Measurements from ENCODE around the gene MUC4. TPM values are rescaled to one million over a fixed set of nuclear protein-coding genes. Genes with fewer than 3 reads are reported as not detected.

The MUC4 gene
- polyA plus RNA-seq, 1 donor from 2014 or later: not detected

GRCh38 chr3:195766671-195767070, 45.1 kb downstream of the MUC4 start:
- H2AFZ ChIP-seq (ENCODE audit: low read depth, low read length): no peak overlapping the region
- H3K9me2 ChIP-seq (ENCODE audit: insufficient read depth, low read length): no peaks in the 10 kb centered on the region
- no peak overlapping the region for H3K4me2 ChIP-seq (ENCODE audit: low read length)
- H3K9me3 ChIP-seq (ENCODE audit: low read length): no peaks in the 10 kb centered on the region
- no peaks in the 10 kb centered on the region for H3K36me3 ChIP-seq (ENCODE audit: insufficient read depth, low read length)
- H3K27me3 ChIP-seq (ENCODE audit: insufficient read depth, low read depth, low read length): no peaks in the 10 kb centered on the region
- no peak overlapping the region for H3K27ac ChIP-seq (ENCODE audit: low read length)
- no peaks in the 10 kb centered on the region for H3K79me2 ChIP-seq (replicated peaks; ENCODE audit: insufficient read depth, low read length)
- TF ChIP-seq CTCF (IDR thresholded peaks at IDR 0.05; ENCODE audit: poor library complexity, severe bottlenecking): no peak
- no peak for TF ChIP-seq EZH2 (IDR thresholded peaks at IDR 0.05; ENCODE audit: borderline replicate concordance, insufficient read depth, low read length, poor library complexity, severe bottlenecking)
- TF ChIP-seq REST (IDR thresholded peaks at IDR 0.05; ENCODE audit: borderline replicate concordance): no peak
- TF ChIP-seq MXI1 (conservative IDR thresholded peaks at IDR 0.05; ENCODE audit: poor library complexity, severe bottlenecking): no peak
- no peak for TF ChIP-seq POLR2AphosphoS5 (IDR thresholded peaks at IDR 0.05)
- no peak for TF ChIP-seq RAD21 (conservative IDR thresholded peaks at IDR 0.05)
- TF ChIP-seq EP300 (conservative IDR thresholded peaks at IDR 0.05; ENCODE audit: poor library complexity, severe bottlenecking): no peak
- no peak for TF ChIP-seq SMC3 (conservative IDR thresholded peaks at IDR 0.05; ENCODE audit: poor library complexity)
- H4K20me1 ChIP-seq (ENCODE audit: insufficient read depth): no peaks in the 10 kb centered on the region
- no peak overlapping the region for H3K9ac ChIP-seq (ENCODE audit: low read length)
- H3F3A ChIP-seq (ENCODE audit: insufficient read depth, low read length, poor library complexity, severe bottlenecking): no peaks in the 10 kb centered on the region
- H3K4me3 ChIP-seq (ENCODE audit: low read length): no peak overlapping the region

GRCh38 chr3:195764961-195765706, 46.6 kb downstream of the MUC4 start:
- no peak overlapping the region for H3K9ac ChIP-seq (ENCODE audit: low read length)
- no peaks in the 10 kb centered on the region for H3K36me3 ChIP-seq (ENCODE audit: insufficient read depth, low read length)
- TF ChIP-seq RAD21 (conservative IDR thresholded peaks at IDR 0.05) (no peak), EP300 (conservative IDR thresholded peaks at IDR 0.05; ENCODE audit: poor library complexity, severe bottlenecking) (no peak), MXI1 (conservative IDR thresholded peaks at IDR 0.05; ENCODE audit: poor library complexity, severe bottlenecking) (no peak), POLR2AphosphoS5 (IDR thresholded peaks at IDR 0.05) (no peak), REST (IDR thresholded peaks at IDR 0.05; ENCODE audit: borderline replicate concordance) (no peak), SMC3 (conservative IDR thresholded peaks at IDR 0.05; ENCODE audit: poor library complexity) (no peak), TAF1 (IDR thresholded peaks at IDR 0.05; ENCODE audit: low read depth) (no peak), CTCF (IDR thresholded peaks at IDR 0.05; ENCODE audit: poor library complexity, severe bottlenecking) (no peak), EZH2 (IDR thresholded peaks at IDR 0.05; ENCODE audit: borderline replicate concordance, insufficient read depth, low read length, poor library complexity, severe bottlenecking) (no peak)
- no peaks in the 10 kb centered on the region for H3K9me2 ChIP-seq (ENCODE audit: insufficient read depth, low read length)
- H3F3A ChIP-seq (ENCODE audit: insufficient read depth, low read length, poor library complexity, severe bottlenecking): no peaks in the 10 kb centered on the region
- H3K4me3 ChIP-seq (ENCODE audit: low read length): no peak overlapping the region
- H4K20me1 ChIP-seq (ENCODE audit: insufficient read depth): no peaks in the 10 kb centered on the region
- H3K27ac ChIP-seq (ENCODE audit: low read length): no peak overlapping the region
- H3K27me3 ChIP-seq (ENCODE audit: insufficient read depth, low read depth, low read length): no peaks in the 10 kb centered on the region
- no peaks in the 10 kb centered on the region for H3K9me3 ChIP-seq (ENCODE audit: low read length)
- H2AFZ ChIP-seq (ENCODE audit: low read depth, low read length): no peak overlapping the region
- no peaks in the 10 kb centered on the region for H3K79me2 ChIP-seq (replicated peaks; ENCODE audit: insufficient read depth, low read length)
- no peak overlapping the region for H3K4me2 ChIP-seq (ENCODE audit: low read length)
